OCI-LY3 (cell line): ENCODE results near the gene C20orf202.

ENCODE experiments used
- EZH2phosphoT487 ChIP-seq: fragments of 200-600 bp; shearing (Covaris generic); IDR thresholded peaks from 2 replicates; pipeline ENCODE4 v1.6.1; 2018; ENCODE audit warnings: antibody characterized with exemption, mixed run types, low read depth
- TF ChIP-seq, protein P1 (sequence below): fragments of 200-600, 300-600 bp; sonication (generic); IDR thresholded peaks from 2 replicates; pipeline ENCODE4 v1.5.1; 2014; ENCODE audit warnings: antibody characterized with exemption, low read length, low read depth

DNA sequence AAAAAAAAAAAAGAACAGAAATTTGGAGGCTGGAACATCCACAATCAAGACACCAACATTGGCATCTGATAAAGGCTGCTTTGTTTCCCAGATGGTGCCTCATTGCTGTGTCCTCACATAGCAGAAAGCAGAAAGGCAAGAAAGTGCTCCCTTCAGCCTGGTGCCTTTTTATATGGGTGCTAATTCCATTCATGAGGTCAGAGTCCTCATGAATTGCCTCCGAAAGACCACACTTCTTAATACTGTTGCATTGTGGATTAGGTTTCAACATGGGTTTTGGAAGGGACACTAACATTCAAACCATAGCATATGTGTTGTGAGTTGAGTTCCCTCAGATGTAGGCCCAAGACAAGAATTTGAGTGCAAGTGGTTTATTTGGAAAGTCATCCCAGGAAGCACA, 8.0 kb upstream of the C20orf202 start:
- TF ChIP-seq, protein P1, sequence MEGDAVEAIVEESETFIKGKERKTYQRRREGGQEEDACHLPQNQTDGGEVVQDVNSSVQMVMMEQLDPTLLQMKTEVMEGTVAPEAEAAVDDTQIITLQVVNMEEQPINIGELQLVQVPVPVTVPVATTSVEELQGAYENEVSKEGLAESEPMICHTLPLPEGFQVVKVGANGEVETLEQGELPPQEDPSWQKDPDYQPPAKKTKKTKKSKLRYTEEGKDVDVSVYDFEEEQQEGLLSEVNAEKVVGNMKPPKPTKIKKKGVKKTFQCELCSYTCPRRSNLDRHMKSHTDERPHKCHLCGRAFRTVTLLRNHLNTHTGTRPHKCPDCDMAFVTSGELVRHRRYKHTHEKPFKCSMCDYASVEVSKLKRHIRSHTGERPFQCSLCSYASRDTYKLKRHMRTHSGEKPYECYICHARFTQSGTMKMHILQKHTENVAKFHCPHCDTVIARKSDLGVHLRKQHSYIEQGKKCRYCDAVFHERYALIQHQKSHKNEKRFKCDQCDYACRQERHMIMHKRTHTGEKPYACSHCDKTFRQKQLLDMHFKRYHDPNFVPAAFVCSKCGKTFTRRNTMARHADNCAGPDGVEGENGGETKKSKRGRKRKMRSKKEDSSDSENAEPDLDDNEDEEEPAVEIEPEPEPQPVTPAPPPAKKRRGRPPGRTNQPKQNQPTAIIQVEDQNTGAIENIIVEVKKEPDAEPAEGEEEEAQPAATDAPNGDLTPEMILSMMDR: no peak
- TF ChIP-seq EZH2phosphoT487: no peak
